ENCODE data around the gene HRK.

HRK gene

GRCh38 chr12:116856729-116857128, 24.5 kb downstream of the HRK start:
- no peaks in the 10 kb centered on the region for H3K9me3 ChIP-seq (ENCODE audit: control extremely low read depth in 1 of 5, control insufficient read depth in 4 of 5, insufficient read depth in 2 of 5, low read depth in 1 of 5, low read length in 4 of 5)
- H3K27ac ChIP-seq (ENCODE audit: insufficient read depth in 1 of 2, low read depth in 1 of 2, low read length in 2 of 2, poor library complexity in 1 of 2, severe bottlenecking in 2 of 2), result no peak overlapping the region
- no peak for DNase-seq
- 97% methylated on average over 5 of the region's 11 CpGs for WGBS (ENCODE audit: insufficient coverage)
- H3K4me3 ChIP-seq (ENCODE audit: control insufficient read depth in 1 of 7, extremely low read depth in 1 of 7, insufficient read depth in 4 of 7, low read depth in 2 of 7, low read length in 6 of 7), result no peak overlapping the region
- no peaks in the 10 kb centered on the region for H3K36me3 ChIP-seq (ENCODE audit: control insufficient read depth in 4 of 4, insufficient read depth in 4 of 4, low read length in 3 of 4)
- peaks cover 0 to 3% (median 2%) of the 10 kb centered on the region in 4 experiments for H3K4me1 ChIP-seq (ENCODE audit: control extremely low read depth in 1 of 4, control insufficient read depth in 4 of 4, insufficient read depth in 4 of 4, low read length in 3 of 4)
- ChIA-PET CTCF (no interaction called here), POLR2A (no interaction called here)
- H3K27me3 ChIP-seq (replicated peaks in 2 of 5; ENCODE audit: control insufficient read depth in 4 of 5, insufficient read depth in 5 of 5, low read length in 4 of 5), result peaks cover 0 to 25% (median 3%) of the 10 kb centered on the region in 5 experiments

- Histone ChIP-seq H3K36me3 (ENCODE audit: control insufficient read depth in 4 of 4, insufficient read depth in 4 of 4, low read length in 3 of 4) (no peaks in the 10 kb centered on the region), H3K4me3 (ENCODE audit: control insufficient read depth in 1 of 7, extremely low read depth in 1 of 7, insufficient read depth in 4 of 7, low read depth in 2 of 7, low read length in 6 of 7) (no peak overlapping the region), H3K4me1 (ENCODE audit: control extremely low read depth in 1 of 4, control insufficient read depth in 4 of 4, insufficient read depth in 4 of 4, low read length in 3 of 4) (no peaks in the 10 kb centered on the region), H3K9me3 (ENCODE audit: control extremely low read depth in 1 of 5, control insufficient read depth in 4 of 5, insufficient read depth in 2 of 5, low read depth in 1 of 5, low read length in 4 of 5) (no peaks in the 10 kb centered on the region), H3K27me3 (replicated peaks in 2 of 5; ENCODE audit: control insufficient read depth in 4 of 5, insufficient read depth in 5 of 5, low read length in 4 of 5) (peaks cover 0 to 18% (median 3%) of the 10 kb centered on the region in 5 experiments), H3K27ac (ENCODE audit: insufficient read depth in 1 of 2, low read depth in 1 of 2, low read length in 2 of 2, poor library complexity in 1 of 2, severe bottlenecking in 2 of 2) (no peak overlapping the region)
- no peak for DNase-seq
- POLR2A ChIA-PET, result no interaction called here
- CTCF ChIA-PET, result interaction anchor here (1.0 kb wide), 1 partner anchor 7 kb away, joined by 3 read pairs; no protein-coding TSS in a partner anchor
- 93% methylated on average over 15 of the region's 16 CpGs for WGBS (ENCODE audit: insufficient coverage)
Measured at GRCh38 chr12:116855744-116856470, 25.3 kb downstream of the HRK start.

DNA sequence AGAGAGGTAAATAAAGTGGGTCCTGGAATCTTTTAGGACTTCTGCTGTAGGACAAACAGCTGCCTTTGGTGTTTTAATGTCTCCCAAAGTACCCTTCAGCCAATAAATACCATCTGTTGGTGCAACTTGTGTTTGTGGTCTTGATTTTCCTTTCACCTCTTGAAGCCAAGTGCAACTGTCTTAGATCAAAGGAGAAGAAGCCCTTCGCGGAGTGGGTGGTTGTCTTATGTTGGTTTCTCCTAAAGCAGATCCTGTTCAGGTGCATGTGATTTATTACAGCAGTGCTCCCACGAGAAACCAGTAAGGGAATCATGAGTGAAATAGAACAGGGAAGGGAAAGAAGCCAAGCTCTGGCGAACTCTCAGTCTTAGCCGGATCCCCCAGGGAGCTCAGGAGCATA, 27.7 kb downstream of the HRK start:
- H3K27me3 ChIP-seq (replicated peaks in 2 of 5; ENCODE audit: control insufficient read depth in 4 of 5, insufficient read depth in 5 of 5, low read length in 4 of 5), result no peaks in the 10 kb centered on the region
- H3K4me1 ChIP-seq (ENCODE audit: control extremely low read depth in 1 of 4, control insufficient read depth in 4 of 4, insufficient read depth in 4 of 4, low read length in 3 of 4), result no peaks in the 10 kb centered on the region
- 90% methylated on average over 4 of the region's 5 CpGs for WGBS (ENCODE audit: insufficient coverage)
- POLR2A ChIA-PET, result no interaction called here
- H3K27ac ChIP-seq (ENCODE audit: insufficient read depth in 1 of 2, low read depth in 1 of 2, low read length in 2 of 2, poor library complexity in 1 of 2, severe bottlenecking in 2 of 2), result no peak overlapping the region
- no peaks in the 10 kb centered on the region for H3K9me3 ChIP-seq (ENCODE audit: control extremely low read depth in 1 of 5, control insufficient read depth in 4 of 5, insufficient read depth in 2 of 5, low read depth in 1 of 5, low read length in 4 of 5)
- CTCF ChIA-PET, result no interaction called here
- H3K4me3 ChIP-seq (ENCODE audit: control insufficient read depth in 1 of 7, extremely low read depth in 1 of 7, insufficient read depth in 4 of 7, low read depth in 2 of 7, low read length in 6 of 7), result no peak overlapping the region
- H3K36me3 ChIP-seq (ENCODE audit: control insufficient read depth in 4 of 4, insufficient read depth in 4 of 4, low read length in 3 of 4), result no peaks in the 10 kb centered on the region
- DNase-seq, result no peak

DNA sequence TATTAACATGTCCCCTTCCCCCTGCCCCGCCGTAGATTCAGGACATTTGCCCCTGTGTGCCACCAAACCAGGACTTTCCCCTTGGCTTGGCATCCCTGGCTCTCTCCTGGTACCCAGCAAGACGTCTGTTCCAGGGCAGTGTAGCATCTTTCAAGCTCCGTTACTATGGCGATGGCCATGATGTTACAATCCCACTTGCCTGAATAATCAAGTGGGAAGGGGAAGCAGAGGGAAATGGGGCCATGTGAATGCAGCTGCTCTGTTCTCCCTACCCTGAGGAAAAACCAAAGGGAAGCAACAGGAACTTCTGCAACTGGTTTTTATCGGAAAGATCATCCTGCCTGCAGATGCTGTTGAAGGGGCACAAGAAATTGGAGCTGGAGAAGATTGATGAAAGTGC, 28.9 kb downstream of the HRK start:
- WGBS (ENCODE audit: insufficient coverage), result 90% methylated on average over 6 of the region's 6 CpGs
- CTCF ChIA-PET, result no interaction called here

GRCh38 chr12:116849216-116849615, 32.0 kb downstream of the HRK start:
- Histone ChIP-seq H3K36me3 (ENCODE audit: control insufficient read depth in 4 of 4, insufficient read depth in 4 of 4, low read length in 3 of 4) (no peaks in the 10 kb centered on the region), H3K27ac (ENCODE audit: insufficient read depth in 1 of 2, low read depth in 1 of 2, low read length in 2 of 2, poor library complexity in 1 of 2, severe bottlenecking in 2 of 2) (no peak overlapping the region), H3K4me3 (ENCODE audit: control insufficient read depth in 1 of 7, extremely low read depth in 1 of 7, insufficient read depth in 4 of 7, low read depth in 2 of 7, low read length in 6 of 7) (no peak overlapping the region), H3K27me3 (replicated peaks in 2 of 5; ENCODE audit: control insufficient read depth in 4 of 5, insufficient read depth in 5 of 5, low read length in 4 of 5) (no peaks in the 10 kb centered on the region), H3K9me3 (ENCODE audit: control extremely low read depth in 1 of 5, control insufficient read depth in 4 of 5, insufficient read depth in 2 of 5, low read depth in 1 of 5, low read length in 4 of 5) (no peaks in the 10 kb centered on the region), H3K4me1 (ENCODE audit: control extremely low read depth in 1 of 4, control insufficient read depth in 4 of 4, insufficient read depth in 4 of 4, low read length in 3 of 4) (no peaks in the 10 kb centered on the region)
- 98% methylated on average over 23 of the region's 23 CpGs for WGBS (ENCODE audit: insufficient coverage)
- POLR2A ChIA-PET, result no interaction called here
- CTCF ChIA-PET, result interaction anchor here (1.2 kb wide), 1 partner anchor 11 kb away, joined by 6 read pairs; no protein-coding TSS in a partner anchor
- DNase-seq, result no peak

More for the DNA sequence above, 28.9 kb downstream of the HRK start:
- POLR2A ChIA-PET, result interaction anchor here (0.6 kb wide), 1 partner anchor 163 kb away, joined by 3 read pairs; no protein-coding TSS in a partner anchor
- no peak overlapping the region for H3K4me3 ChIP-seq (ENCODE audit: control insufficient read depth in 1 of 7, extremely low read depth in 1 of 7, insufficient read depth in 4 of 7, low read depth in 2 of 7, low read length in 6 of 7)
- no peaks in the 10 kb centered on the region for H3K36me3 ChIP-seq (ENCODE audit: control insufficient read depth in 4 of 4, insufficient read depth in 4 of 4, low read length in 3 of 4)
- no peaks in the 10 kb centered on the region for H3K4me1 ChIP-seq (ENCODE audit: control extremely low read depth in 1 of 4, control insufficient read depth in 4 of 4, insufficient read depth in 4 of 4, low read length in 3 of 4)
- H3K27ac ChIP-seq (ENCODE audit: insufficient read depth in 1 of 2, low read depth in 1 of 2, low read length in 2 of 2, poor library complexity in 1 of 2, severe bottlenecking in 2 of 2), result no peak overlapping the region
- DNase-seq, result no peak
- no peaks in the 10 kb centered on the region for H3K9me3 ChIP-seq (ENCODE audit: control extremely low read depth in 1 of 5, control insufficient read depth in 4 of 5, insufficient read depth in 2 of 5, low read depth in 1 of 5, low read length in 4 of 5)
- H3K27me3 ChIP-seq (replicated peaks in 2 of 5; ENCODE audit: control insufficient read depth in 4 of 5, insufficient read depth in 5 of 5, low read length in 4 of 5), result no peaks in the 10 kb centered on the region

GRCh38 chr12:116843085-116843484, 38.2 kb downstream of the HRK start:
- Histone ChIP-seq H3K27ac (ENCODE audit: insufficient read depth in 1 of 2, low read depth in 1 of 2, low read length in 2 of 2, poor library complexity in 1 of 2, severe bottlenecking in 2 of 2) (no peak overlapping the region), H3K27me3 (replicated peaks in 2 of 5; ENCODE audit: control insufficient read depth in 4 of 5, insufficient read depth in 5 of 5, low read length in 4 of 5) (no peaks in the 10 kb centered on the region), H3K9me3 (ENCODE audit: control extremely low read depth in 1 of 5, control insufficient read depth in 4 of 5, insufficient read depth in 2 of 5, low read depth in 1 of 5, low read length in 4 of 5) (no peaks in the 10 kb centered on the region), H3K4me3 (ENCODE audit: control insufficient read depth in 1 of 7, extremely low read depth in 1 of 7, insufficient read depth in 4 of 7, low read depth in 2 of 7, low read length in 6 of 7) (no peak overlapping the region), H3K4me1 (ENCODE audit: control extremely low read depth in 1 of 4, control insufficient read depth in 4 of 4, insufficient read depth in 4 of 4, low read length in 3 of 4) (no peaks in the 10 kb centered on the region), H3K36me3 (ENCODE audit: control insufficient read depth in 4 of 4, insufficient read depth in 4 of 4, low read length in 3 of 4) (no peaks in the 10 kb centered on the region)
- POLR2A ChIA-PET, result no interaction called here
- CTCF ChIA-PET, result no interaction called here
- 100% methylated on average over 4 of the region's 6 CpGs for WGBS (ENCODE audit: insufficient coverage)
- no peak for DNase-seq

GRCh38 chr12:116839287-116839830, 41.9 kb downstream of the HRK start:
- WGBS (ENCODE audit: insufficient coverage), result 100% methylated on average over 2 of the region's 3 CpGs
- ChIA-PET POLR2A (no interaction called here), CTCF (no interaction called here)

More at GRCh38 chr12:116839287-116839830, 41.9 kb downstream of the HRK start:
- no peaks in the 10 kb centered on the region for H3K27me3 ChIP-seq (replicated peaks in 2 of 5; ENCODE audit: control insufficient read depth in 4 of 5, insufficient read depth in 5 of 5, low read length in 4 of 5)
- no peak overlapping the region for H3K4me3 ChIP-seq (ENCODE audit: control insufficient read depth in 1 of 7, extremely low read depth in 1 of 7, insufficient read depth in 4 of 7, low read depth in 2 of 7, low read length in 6 of 7)
- peaks cover 0 to 5% (median 0%) of the 10 kb centered on the region in 5 experiments for H3K9me3 ChIP-seq (ENCODE audit: control extremely low read depth in 1 of 5, control insufficient read depth in 4 of 5, insufficient read depth in 2 of 5, low read depth in 1 of 5, low read length in 4 of 5)
- H3K4me1 ChIP-seq (ENCODE audit: control extremely low read depth in 1 of 4, control insufficient read depth in 4 of 4, insufficient read depth in 4 of 4, low read length in 3 of 4), result no peaks in the 10 kb centered on the region
- H3K27ac ChIP-seq (ENCODE audit: insufficient read depth in 1 of 2, low read depth in 1 of 2, low read length in 2 of 2, poor library complexity in 1 of 2, severe bottlenecking in 2 of 2), result no peak overlapping the region
- no peaks in the 10 kb centered on the region for H3K36me3 ChIP-seq (ENCODE audit: control insufficient read depth in 4 of 4, insufficient read depth in 4 of 4, low read length in 3 of 4)
- DNase-seq, result no peak

Measured in common myeloid progenitor, CD34-positive (primary cell).